Hematopoietic multipotent progenitor cell treated with erythropoietin and hydrocortisone succinate and interleukin-3 and kit ligand, for 8 days (in vitro differentiated cells): Measurements from ENCODE around the gene LRP1B.
"Not testable (repeated sequence)": the region's sequence is repeated elsewhere in the genome, so short reads cannot be mapped to it uniquely, and the experiment has no call there.

ENCODE experiments used
- DNase-seq: peaks from one replicate; pipeline ENCODE4 v3.0.0-alpha.2; 2015

Gene LRP1B

GRCh38 chr2:141200191-141200590 is 930.6 kb downstream of the LRP1B start:
- DNase-seq: no peak

GRCh38 chr2:141199711-141200110 is 931.1 kb downstream of the LRP1B start:
- no peak for DNase-seq

DNA sequence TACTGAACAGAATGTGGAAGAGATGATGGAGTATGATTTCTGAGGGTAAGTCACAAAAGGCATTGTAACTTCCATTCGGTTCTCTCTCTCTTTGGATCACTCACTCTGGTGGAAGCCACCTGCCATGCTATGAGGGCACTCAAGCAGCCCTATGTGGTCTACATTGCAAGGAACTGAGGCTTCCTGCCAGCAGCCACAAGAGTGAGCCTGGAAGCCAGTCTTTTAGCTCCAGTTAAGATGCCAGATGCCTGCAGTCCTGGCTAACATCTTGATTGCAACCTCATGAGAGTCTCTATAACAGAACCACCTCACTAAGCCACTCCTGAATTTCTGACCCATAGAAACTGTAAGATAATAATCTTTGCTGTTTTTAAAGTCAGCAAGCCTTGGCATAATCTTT is 935.7 kb downstream of the LRP1B start:
- no peak for DNase-seq

- DNase-seq: no peak
These were observed 943.8 kb downstream of the LRP1B start for GRCh38 chr2:141187075-141187439.

DNA sequence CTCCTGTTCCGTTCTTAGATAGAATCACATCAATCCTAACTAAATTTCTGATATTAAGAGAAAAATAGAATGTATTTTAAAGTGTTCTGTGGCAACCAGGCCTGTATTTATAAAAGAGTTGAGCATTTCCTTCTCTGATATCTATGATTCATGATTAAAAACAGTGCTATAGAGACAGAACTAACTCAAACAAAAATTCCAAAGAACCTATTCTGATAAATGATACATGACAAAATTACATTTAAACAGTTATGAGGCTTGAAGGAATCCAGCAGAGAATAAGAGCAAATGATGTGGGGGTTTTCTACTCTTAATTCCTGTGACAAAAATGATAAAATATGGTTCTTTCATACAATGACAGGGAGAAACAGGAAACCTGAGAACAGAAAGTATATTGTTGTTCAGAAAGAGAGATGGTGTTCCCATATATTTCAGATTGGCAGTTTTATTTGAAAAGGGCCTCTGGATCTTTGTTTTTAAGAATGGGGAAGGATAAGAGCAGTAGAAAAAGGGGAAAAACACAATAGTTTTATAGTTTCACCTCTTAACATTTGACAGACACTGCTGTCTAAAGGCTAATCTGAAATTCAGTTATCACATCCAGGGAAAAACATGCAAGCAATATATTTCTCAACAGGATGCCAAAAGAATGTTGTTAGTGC is 944.3 kb downstream of the LRP1B start:
- DNase-seq: no peak

GRCh38 chr2:141182246-141182645 is 948.6 kb downstream of the LRP1B start:
- DNase-seq: no peak

GRCh38 chr2:141169117-141169516 is 961.7 kb downstream of the LRP1B start:
- DNase-seq: not testable (repeated sequence)

DNA sequence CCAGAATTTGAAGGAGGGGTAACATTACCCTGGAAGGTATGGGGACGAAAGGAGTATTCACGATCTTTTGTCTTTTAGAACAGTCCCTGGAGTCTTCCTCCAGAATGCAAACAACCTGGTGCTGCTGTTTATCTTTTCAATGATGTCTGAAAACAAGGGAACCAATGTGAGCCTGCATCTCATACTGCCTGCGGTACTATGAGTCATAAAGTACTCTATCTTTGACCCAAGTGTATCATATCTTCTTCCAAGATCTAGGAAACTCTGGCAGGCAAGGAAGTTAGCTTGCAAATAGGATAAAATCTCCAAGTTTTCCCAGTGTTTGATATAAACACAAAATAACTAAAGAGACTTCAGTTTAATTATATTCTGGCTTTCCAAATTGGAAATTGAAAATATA is 968.5 kb downstream of the LRP1B start:
- DNase-seq: no peak

- no peak for DNase-seq
These were observed 979.1 kb downstream of the LRP1B start for GRCh38 chr2:141151611-141152286.

DNA sequence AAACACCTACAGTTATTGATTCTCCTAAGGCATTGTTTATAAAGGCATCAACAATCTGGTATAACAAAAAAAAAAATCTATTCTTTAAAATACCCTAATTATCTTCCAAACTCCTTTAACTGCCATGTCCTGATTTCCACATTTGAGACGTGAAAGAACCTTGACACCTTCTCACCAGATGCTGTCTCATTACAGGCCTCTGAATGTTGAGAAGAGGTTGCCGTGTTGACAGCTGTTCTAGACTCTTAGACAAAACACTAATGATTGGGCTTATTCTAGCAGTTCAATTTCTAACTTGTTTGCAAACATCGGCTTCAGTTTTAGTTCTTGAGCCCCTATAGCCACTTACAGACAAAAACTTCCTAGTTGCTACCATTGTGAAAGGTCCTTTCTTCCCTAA is 988.8 kb downstream of the LRP1B start:
- no peak for DNase-seq

- DNase-seq: peak; percentile 14
These were observed 993.6 kb downstream of the LRP1B start for GRCh38 chr2:141137122-141137693.

GRCh38 chr2:141133883-141134282 is 996.9 kb downstream of the LRP1B start:
- no peak for DNase-seq

DNA sequence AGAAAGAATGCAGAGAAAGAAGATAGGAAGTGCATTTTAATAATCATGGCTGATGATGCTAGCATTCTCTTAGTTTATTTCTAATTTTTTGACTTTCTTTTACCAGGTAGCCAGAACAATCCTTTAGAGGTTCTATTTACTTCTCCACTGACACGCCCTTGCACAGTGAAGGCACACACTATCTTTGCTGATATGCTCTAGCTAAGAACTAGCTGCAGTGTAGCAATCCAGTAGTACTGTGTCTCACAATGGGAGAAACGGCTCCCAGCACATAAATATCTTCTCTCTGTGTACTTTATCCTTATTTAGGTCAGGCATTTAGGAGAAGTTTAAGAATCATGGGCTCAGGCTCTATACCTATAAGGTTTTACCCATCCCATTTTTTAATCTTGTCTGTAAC is 1005.4 kb downstream of the LRP1B start:
- DNase-seq: no peak

GRCh38 chr2:141118836-141119235 is 1012.0 kb downstream of the LRP1B start:
- DNase-seq: no peak

GRCh38 chr2:141113301-141113700 is 1017.5 kb downstream of the LRP1B start:
- no peak for DNase-seq

- DNase-seq: no peak
These were observed 1021.2 kb downstream of the LRP1B start for GRCh38 chr2:141109633-141110032.

- DNase-seq: no peak
These were observed 1025.1 kb downstream of the LRP1B start for GRCh38 chr2:141105763-141106162.

- no peak for DNase-seq
These were observed 1027.6 kb downstream of the LRP1B start for GRCh38 chr2:141103216-141103615.

DNA sequence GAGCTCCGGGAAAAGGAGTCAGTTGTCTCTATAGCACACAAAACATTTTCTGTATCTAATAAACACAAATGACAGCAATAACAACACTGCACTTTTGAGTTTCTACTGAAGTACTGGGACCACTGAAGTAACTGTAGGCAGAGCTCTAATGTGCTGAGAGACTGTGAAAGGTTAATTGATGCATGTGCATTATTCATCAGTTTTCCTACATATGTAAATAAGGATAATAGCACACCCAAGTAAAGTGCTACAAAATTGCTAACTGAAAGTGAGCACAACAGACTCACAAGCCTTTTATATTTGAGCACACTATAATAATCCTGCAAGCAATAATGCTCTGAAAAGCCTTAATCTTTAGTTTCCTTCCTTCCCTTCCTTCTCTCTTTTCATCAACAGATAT is 1051.6 kb downstream of the LRP1B start:
- no peak for DNase-seq

GRCh38 chr2:141075753-141076152 is 1055.1 kb downstream of the LRP1B start:
- no peak for DNase-seq

DNA sequence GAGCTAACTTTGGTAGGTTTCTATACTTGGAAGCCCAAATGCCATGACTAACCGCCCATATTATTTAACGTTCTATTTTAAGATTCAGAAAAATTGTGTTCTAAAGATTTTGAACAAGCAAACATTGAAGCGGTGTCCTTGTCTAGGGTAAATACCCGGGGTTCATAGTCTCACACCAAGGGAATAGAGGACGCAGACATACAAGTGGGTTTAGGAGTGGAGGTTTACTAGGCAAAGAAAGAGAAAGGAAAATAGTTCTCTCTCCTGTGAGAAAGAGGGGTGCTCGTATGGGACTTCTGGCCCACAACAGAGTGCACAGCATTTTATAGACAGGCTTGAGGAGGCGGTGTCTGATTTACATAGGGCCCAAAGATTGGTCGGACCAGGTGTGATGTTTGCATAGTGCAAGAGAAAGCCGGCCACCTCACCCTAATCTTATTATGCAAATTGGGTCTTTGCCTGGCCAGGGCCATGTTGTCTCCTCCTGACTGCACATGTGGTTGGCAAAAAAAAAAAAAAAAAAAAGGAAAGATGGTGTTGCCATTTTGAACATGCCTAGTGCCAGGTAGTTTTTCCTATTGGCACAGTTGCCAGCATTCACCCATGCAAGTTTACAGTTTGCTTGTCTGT is 1062.6 kb downstream of the LRP1B start:
- DNase-seq: no peak

- no peak for DNase-seq
These were observed 1065.8 kb downstream of the LRP1B start for GRCh38 chr2:141065042-141065441.

DNA sequence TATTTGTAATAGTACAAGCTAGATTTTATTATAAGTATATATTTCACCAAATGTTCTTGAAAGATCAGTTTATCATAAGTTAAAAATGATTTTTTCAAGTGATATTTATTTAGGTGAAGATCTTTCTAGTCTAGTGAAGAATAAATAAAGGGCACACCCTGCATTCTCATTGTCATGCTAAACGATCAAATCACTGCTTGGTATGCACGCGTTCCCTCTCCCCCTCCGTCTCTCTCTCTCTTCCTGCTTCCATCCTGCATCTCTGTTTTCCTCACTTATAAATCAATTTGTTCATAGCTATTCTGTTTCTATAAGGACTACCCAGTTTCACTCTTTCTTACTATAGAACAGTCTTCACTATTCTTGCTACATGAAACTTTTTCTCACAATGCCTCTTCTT is 1067.4 kb downstream of the LRP1B start:
- no peak for DNase-seq

DNA sequence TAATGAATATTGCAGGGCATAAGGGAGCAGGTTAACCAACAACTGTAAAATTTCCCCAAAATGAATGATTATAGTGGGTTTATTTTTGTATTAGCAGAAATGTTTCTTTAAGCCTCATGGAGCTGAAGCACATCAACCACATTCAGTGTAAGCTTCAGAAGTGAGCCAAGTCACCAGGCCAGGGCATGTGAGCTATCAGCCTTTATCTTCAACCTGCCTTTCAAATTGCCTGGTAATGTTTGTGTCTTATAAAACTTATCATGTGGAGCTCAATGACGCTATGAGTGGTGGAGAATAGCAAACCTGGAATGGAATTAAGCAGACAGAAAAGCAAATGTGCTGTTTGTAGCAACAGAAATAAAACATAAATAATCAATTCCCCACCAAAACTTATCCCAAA is 1068.4 kb downstream of the LRP1B start:
- DNase-seq: no peak
